ENCODE results near the gene SKAP2. TPM values are rescaled to one million over a fixed set of nuclear protein-coding genes. Genes with fewer than 3 reads are reported as not detected.
A peak's percentile ranks its signal among the peaks of the same experiment; 100 is the strongest.

SKAP2 gene
- total and polyA plus RNA-seq, 2 of the 13 experiments (the other 11 are each of a cell fraction or from before 2014, with no cell fraction given): 3.6 to 12.9 TPM

GRCh38 chr7:26698806-26699205 is 165.6 kb downstream of the SKAP2 start (continued):
- peak; percentile 62 for TF ChIP-seq FOXA3 (CRISPR knock-in tag; IDR thresholded peaks at IDR 0.05)
- no peak for TF ChIP-seq POGK (CRISPR knock-in tag; conservative IDR thresholded peaks at IDR 0.05)
- peak; percentile 38; the same call in 1 of the 2 replicates for TF ChIP-seq AHDC1 (CRISPR knock-in tag; IDR thresholded peaks at IDR 0.05; ENCODE audit: borderline replicate concordance)

- ChIA-PET POLR2A (interaction anchor here (1.2 to 2.1 kb wide), 4 partner anchors 9 to 436 kb away, joined by 3 to 14 read pairs (median 6); partner anchors contain the start of gene HOXA4), CTCF (ENCODE audit: low intra/inter-chr PET ratio, low total read pairs) (interaction anchor here (1.5 kb wide), 1 partner anchor 10 kb away, joined by 3 read pairs; no protein-coding TSS in a partner anchor)
- Histone ChIP-seq H3K4me3 (replicated peaks in 1 of 3; ENCODE audit: insufficient read depth in 1 of 3, low read depth in 2 of 3, low read length in 3 of 3) (no peak overlapping the region), H3K27me3 (ENCODE audit: control insufficient read depth in 1 of 2, insufficient read depth in 2 of 2, low read length in 2 of 2) (no peaks in the 10 kb centered on the region), H4K20me1 (ENCODE audit: insufficient read depth, low read length) (no peaks in the 10 kb centered on the region), H3K4me2 (ENCODE audit: low read depth, low read length) (no peak overlapping the region), H3K9ac (ENCODE audit: insufficient read depth, low read depth, low read length) (no peak overlapping the region), H3K27ac (ENCODE audit: extremely low read length, insufficient read depth, low read length) (no peak overlapping the region), H3K79me2 (ENCODE audit: insufficient read depth, low read length) (no peaks in the 10 kb centered on the region), H3K36me3 (replicated peaks in 1 of 2; ENCODE audit: control insufficient read depth in 1 of 2, insufficient read depth in 2 of 2, low read length in 2 of 2) (no peaks in the 10 kb centered on the region), H3K4me1 (ENCODE audit: insufficient read depth, low read length) (peaks cover 33% of the 10 kb centered on the region), H2AFZ (ENCODE audit: low read length) (no peak overlapping the region), H3K9me3 (ENCODE audit: low read length) (no peaks in the 10 kb centered on the region)
- in situ Hi-C loops (cut with HindIII; ENCODE audit: extremely low pct_ligation_motif_present, low pct_unique_long_range_greater_than_20kb): no loop called here
- TF ChIP-seq FOXJ3 (CRISPR knock-in tag; IDR thresholded peaks at IDR 0.05; ENCODE audit: borderline replicate concordance): no peak
- TF ChIP-seq EZH2 (conservative IDR thresholded peaks at IDR 0.05; ENCODE audit: low read depth, low read length): no peak
- no peak for TF ChIP-seq ZNF431 (CRISPR knock-in tag; IDR thresholded peaks at IDR 0.05; ENCODE audit: borderline replicate concordance, low read depth)
- TF ChIP-seq FOXO1 (CRISPR knock-in tag; IDR thresholded peaks at IDR 0.05): no peak
- no peak for TF ChIP-seq STAG1 (CRISPR knock-in tag; IDR thresholded peaks at IDR 0.05)
- TF ChIP-seq EHMT2 (IDR thresholded peaks at IDR 0.05; ENCODE audit: borderline replicate concordance, low read depth, low read length): no peak
- no peak for TF ChIP-seq DRAP1 (CRISPR knock-in tag; IDR thresholded peaks at IDR 0.05)
- TF ChIP-seq RBM39 (IDR thresholded peaks at IDR 0.05; ENCODE audit: low read depth, low read length, poor library complexity, severe bottlenecking): no peak
- TF ChIP-seq BHLHE40 (IDR thresholded peaks at IDR 0.05; ENCODE audit: low read length): no peak
- TF ChIP-seq POLR2A (IDR thresholded peaks at IDR 0.05; ENCODE audit: insufficient read depth in 1 of 2, low read depth in 2 of 2, low read length in 2 of 2): no peak
- TF ChIP-seq ZNF570 (CRISPR knock-in tag; IDR thresholded peaks at IDR 0.05; ENCODE audit: borderline replicate concordance): no peak
- TF ChIP-seq FOXM1 (CRISPR knock-in tag; IDR thresholded peaks at IDR 0.05): no peak
- no peak for TF ChIP-seq ZNF891 (CRISPR knock-in tag; IDR thresholded peaks at IDR 0.05)
- no peak for TF ChIP-seq PRMT3 (CRISPR knock-in tag; IDR thresholded peaks at IDR 0.05; ENCODE audit: borderline replicate concordance, low read depth)
- BruUV-seq (replicated peaks): no TSS peak
- FAIRE-seq (no peak), ATAC-seq (no peak), DNase-seq (ENCODE audit: low spot score) (no peak)
- intact Hi-C loops (cut with micrococcal nuclease; ENCODE audit: unreplicated experiment): no loop called here
- 100% methylated on average over 1 of the region's 1 CpG for WGBS (ENCODE audit: low lambda C conversion rate)
Observed at GRCh38 chr7:26698194-26698593, 166.2 kb downstream of the SKAP2 start.
